ENCODE data around the gene HDAC4.

HDAC4 gene

GRCh38 chr2:239202836-239203235 is 198.0 kb downstream of the HDAC4 start:
- H3K9me3 ChIP-seq (ENCODE audit: control insufficient read depth, insufficient read depth, low read length): no peaks in the 10 kb centered on the region
- no peaks in the 10 kb centered on the region for H3K4me1 ChIP-seq (ENCODE audit: control insufficient read depth, insufficient read depth, low read length)
- H3K27me3 ChIP-seq (ENCODE audit: control insufficient read depth, insufficient read depth, low read length): no peaks in the 10 kb centered on the region
- no peak overlapping the region for H3K4me3 ChIP-seq (ENCODE audit: low read depth, low read length)
- H3K9ac ChIP-seq (ENCODE audit: low read depth, low read length): no peak overlapping the region
- H3K36me3 ChIP-seq (ENCODE audit: control insufficient read depth, insufficient read depth, low read length): no peaks in the 10 kb centered on the region

- no peaks in the 10 kb centered on the region for H3K36me3 ChIP-seq (ENCODE audit: control insufficient read depth, insufficient read depth, low read length)
- H3K9me3 ChIP-seq (ENCODE audit: control insufficient read depth, insufficient read depth, low read length): no peaks in the 10 kb centered on the region
- no peak overlapping the region for H3K9ac ChIP-seq (ENCODE audit: low read depth, low read length)
- H3K4me3 ChIP-seq (ENCODE audit: low read depth, low read length): no peak overlapping the region
- no peaks in the 10 kb centered on the region for H3K27me3 ChIP-seq (ENCODE audit: control insufficient read depth, insufficient read depth, low read length)
- no peaks in the 10 kb centered on the region for H3K4me1 ChIP-seq (ENCODE audit: control insufficient read depth, insufficient read depth, low read length)
Observed at GRCh38 chr2:239202343-239202742, 198.5 kb downstream of the HDAC4 start.

- no peaks in the 10 kb centered on the region for H3K9me3 ChIP-seq (ENCODE audit: control insufficient read depth, insufficient read depth, low read length)
- H3K4me1 ChIP-seq (ENCODE audit: control insufficient read depth, insufficient read depth, low read length): no peaks in the 10 kb centered on the region
- no peaks in the 10 kb centered on the region for H3K27me3 ChIP-seq (ENCODE audit: control insufficient read depth, insufficient read depth, low read length)
- H3K36me3 ChIP-seq (ENCODE audit: control insufficient read depth, insufficient read depth, low read length): no peaks in the 10 kb centered on the region
- no peak overlapping the region for H3K9ac ChIP-seq (ENCODE audit: low read depth, low read length)
- H3K4me3 ChIP-seq (ENCODE audit: low read depth, low read length): no peak overlapping the region
Observed at GRCh38 chr2:239201884-239202283, 198.9 kb downstream of the HDAC4 start.

GRCh38 chr2:239201531-239201876 is 199.3 kb downstream of the HDAC4 start:
- Histone ChIP-seq H3K4me1 (ENCODE audit: control insufficient read depth, insufficient read depth, low read length) (no peaks in the 10 kb centered on the region), H3K36me3 (ENCODE audit: control insufficient read depth, insufficient read depth, low read length) (no peaks in the 10 kb centered on the region), H3K9me3 (ENCODE audit: control insufficient read depth, insufficient read depth, low read length) (no peaks in the 10 kb centered on the region), H3K4me3 (ENCODE audit: low read depth, low read length) (no peak overlapping the region), H3K9ac (ENCODE audit: low read depth, low read length) (no peak overlapping the region), H3K27me3 (ENCODE audit: control insufficient read depth, insufficient read depth, low read length) (no peaks in the 10 kb centered on the region)

GRCh38 chr2:239200646-239201530 is 199.9 kb downstream of the HDAC4 start:
- Histone ChIP-seq H3K36me3 (ENCODE audit: control insufficient read depth, insufficient read depth, low read length) (no peaks in the 10 kb centered on the region), H3K9me3 (ENCODE audit: control insufficient read depth, insufficient read depth, low read length) (no peaks in the 10 kb centered on the region), H3K9ac (ENCODE audit: low read depth, low read length) (no peak overlapping the region), H3K4me3 (ENCODE audit: low read depth, low read length) (no peak overlapping the region), H3K27me3 (ENCODE audit: control insufficient read depth, insufficient read depth, low read length) (no peaks in the 10 kb centered on the region), H3K4me1 (ENCODE audit: control insufficient read depth, insufficient read depth, low read length) (no peaks in the 10 kb centered on the region)

- Histone ChIP-seq H3K4me3 (ENCODE audit: low read depth, low read length) (no peak overlapping the region), H3K27me3 (ENCODE audit: control insufficient read depth, insufficient read depth, low read length) (no peaks in the 10 kb centered on the region), H3K4me1 (ENCODE audit: control insufficient read depth, insufficient read depth, low read length) (no peaks in the 10 kb centered on the region), H3K9me3 (ENCODE audit: control insufficient read depth, insufficient read depth, low read length) (no peaks in the 10 kb centered on the region), H3K36me3 (ENCODE audit: control insufficient read depth, insufficient read depth, low read length) (peaks cover 2% of the 10 kb centered on the region), H3K9ac (ENCODE audit: low read depth, low read length) (no peak overlapping the region)
Observed at GRCh38 chr2:239199041-239199768, 201.6 kb downstream of the HDAC4 start.

- Histone ChIP-seq H3K4me1 (ENCODE audit: control insufficient read depth, insufficient read depth, low read length) (no peaks in the 10 kb centered on the region), H3K36me3 (ENCODE audit: control insufficient read depth, insufficient read depth, low read length) (peaks cover 2% of the 10 kb centered on the region), H3K9ac (ENCODE audit: low read depth, low read length) (no peak overlapping the region), H3K4me3 (ENCODE audit: low read depth, low read length) (no peak overlapping the region), H3K9me3 (ENCODE audit: control insufficient read depth, insufficient read depth, low read length) (no peaks in the 10 kb centered on the region), H3K27me3 (ENCODE audit: control insufficient read depth, insufficient read depth, low read length) (no peaks in the 10 kb centered on the region)
Observed at GRCh38 chr2:239198221-239198620, 202.6 kb downstream of the HDAC4 start.

GRCh38 chr2:239197146-239197545 is 203.7 kb downstream of the HDAC4 start:
- Histone ChIP-seq H3K27me3 (ENCODE audit: control insufficient read depth, insufficient read depth, low read length) (no peaks in the 10 kb centered on the region), H3K4me3 (ENCODE audit: low read depth, low read length) (no peak overlapping the region), H3K9me3 (ENCODE audit: control insufficient read depth, insufficient read depth, low read length) (no peaks in the 10 kb centered on the region), H3K36me3 (ENCODE audit: control insufficient read depth, insufficient read depth, low read length) (peaks cover 2% of the 10 kb centered on the region), H3K4me1 (ENCODE audit: control insufficient read depth, insufficient read depth, low read length) (no peaks in the 10 kb centered on the region), H3K9ac (ENCODE audit: low read depth, low read length) (no peak overlapping the region)

GRCh38 chr2:239196474-239197021 is 204.3 kb downstream of the HDAC4 start:
- H3K9ac ChIP-seq (ENCODE audit: low read depth, low read length): no peak overlapping the region
- peaks cover 2% of the 10 kb centered on the region for H3K36me3 ChIP-seq (ENCODE audit: control insufficient read depth, insufficient read depth, low read length)
- no peaks in the 10 kb centered on the region for H3K4me1 ChIP-seq (ENCODE audit: control insufficient read depth, insufficient read depth, low read length)
- no peaks in the 10 kb centered on the region for H3K27me3 ChIP-seq (ENCODE audit: control insufficient read depth, insufficient read depth, low read length)
- no peaks in the 10 kb centered on the region for H3K9me3 ChIP-seq (ENCODE audit: control insufficient read depth, insufficient read depth, low read length)
- H3K4me3 ChIP-seq (ENCODE audit: low read depth, low read length): no peak overlapping the region

- Histone ChIP-seq H3K9me3 (ENCODE audit: control insufficient read depth, insufficient read depth, low read length) (no peaks in the 10 kb centered on the region), H3K4me1 (ENCODE audit: control insufficient read depth, insufficient read depth, low read length) (no peaks in the 10 kb centered on the region), H3K27me3 (ENCODE audit: control insufficient read depth, insufficient read depth, low read length) (no peaks in the 10 kb centered on the region), H3K9ac (ENCODE audit: low read depth, low read length) (no peak overlapping the region), H3K36me3 (ENCODE audit: control insufficient read depth, insufficient read depth, low read length) (peaks cover 2% of the 10 kb centered on the region), H3K4me3 (ENCODE audit: low read depth, low read length) (no peak overlapping the region)
Observed at GRCh38 chr2:239195992-239196391, 204.8 kb downstream of the HDAC4 start.

- Histone ChIP-seq H3K36me3 (ENCODE audit: control insufficient read depth, insufficient read depth, low read length) (peaks cover 2% of the 10 kb centered on the region), H3K4me3 (ENCODE audit: low read depth, low read length) (no peak overlapping the region)
Observed at GRCh38 chr2:239195318-239195871, 205.4 kb downstream of the HDAC4 start.

More at GRCh38 chr2:239195318-239195871, 205.4 kb downstream of the HDAC4 start:
- Histone ChIP-seq H3K9ac (ENCODE audit: low read depth, low read length) (no peak overlapping the region), H3K27me3 (ENCODE audit: control insufficient read depth, insufficient read depth, low read length) (no peaks in the 10 kb centered on the region), H3K9me3 (ENCODE audit: control insufficient read depth, insufficient read depth, low read length) (no peaks in the 10 kb centered on the region), H3K4me1 (ENCODE audit: control insufficient read depth, insufficient read depth, low read length) (no peaks in the 10 kb centered on the region)

All from iPS-15b (cell line).